Fibroblast of pulmonary artery (primary cell): ENCODE measurements around the gene NBR1.
"Not testable (repeated sequence)": the region's sequence is repeated elsewhere in the genome, so short reads cannot be mapped to it uniquely, and the experiment has no call there.

ENCODE experiments used
- DNase-seq: peaks from one replicate; pipeline ENCODE4 v3.0.0-alpha.2; 2010; ENCODE audit warnings: low read depth
- H3K4me3 ChIP-seq: replicated peaks from 2 replicates; pipeline ENCODE4 v1.5.1; 2011; ENCODE audit warnings: low read depth, mild to moderate bottlenecking, control low read depth, low read length, moderate library complexity
- TF ChIP-seq, protein P1 (sequence below): IDR thresholded peaks from 2 replicates; pipeline ENCODE4 v1.5.1; 2011; ENCODE audit warnings: mild to moderate bottlenecking, control low read depth, low read length, inconsistent platforms; ENCODE audit errors: missing control alignments

NBR1 gene

DNA sequence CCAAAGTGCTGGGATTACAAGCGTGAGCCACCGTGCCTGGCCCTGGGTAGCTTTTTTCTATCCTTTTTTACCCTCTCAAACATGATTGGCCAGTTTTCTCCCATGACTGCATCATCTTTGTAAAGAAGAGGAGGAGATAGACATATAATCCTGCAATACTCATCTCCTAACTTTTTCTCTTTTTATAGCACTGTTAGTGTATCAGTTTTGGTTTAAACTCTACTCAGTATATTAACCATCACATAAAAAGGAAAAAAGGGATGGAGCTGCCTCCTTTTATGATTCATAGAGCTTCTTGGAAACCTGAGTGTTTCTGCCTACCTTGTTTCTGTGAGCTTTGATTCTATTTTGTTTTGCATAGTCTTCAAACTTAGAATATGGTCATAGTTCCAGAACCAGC is 28.6 kb downstream of the NBR1 start:
- TF ChIP-seq, protein P1, sequence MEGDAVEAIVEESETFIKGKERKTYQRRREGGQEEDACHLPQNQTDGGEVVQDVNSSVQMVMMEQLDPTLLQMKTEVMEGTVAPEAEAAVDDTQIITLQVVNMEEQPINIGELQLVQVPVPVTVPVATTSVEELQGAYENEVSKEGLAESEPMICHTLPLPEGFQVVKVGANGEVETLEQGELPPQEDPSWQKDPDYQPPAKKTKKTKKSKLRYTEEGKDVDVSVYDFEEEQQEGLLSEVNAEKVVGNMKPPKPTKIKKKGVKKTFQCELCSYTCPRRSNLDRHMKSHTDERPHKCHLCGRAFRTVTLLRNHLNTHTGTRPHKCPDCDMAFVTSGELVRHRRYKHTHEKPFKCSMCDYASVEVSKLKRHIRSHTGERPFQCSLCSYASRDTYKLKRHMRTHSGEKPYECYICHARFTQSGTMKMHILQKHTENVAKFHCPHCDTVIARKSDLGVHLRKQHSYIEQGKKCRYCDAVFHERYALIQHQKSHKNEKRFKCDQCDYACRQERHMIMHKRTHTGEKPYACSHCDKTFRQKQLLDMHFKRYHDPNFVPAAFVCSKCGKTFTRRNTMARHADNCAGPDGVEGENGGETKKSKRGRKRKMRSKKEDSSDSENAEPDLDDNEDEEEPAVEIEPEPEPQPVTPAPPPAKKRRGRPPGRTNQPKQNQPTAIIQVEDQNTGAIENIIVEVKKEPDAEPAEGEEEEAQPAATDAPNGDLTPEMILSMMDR, result no peak
- H3K4me3 ChIP-seq, result no peak overlapping the region
- DNase-seq, result no peak

GRCh38 chr17:43200127-43200526 is 29.1 kb downstream of the NBR1 start:
- H3K4me3 ChIP-seq, result no peak overlapping the region
- TF ChIP-seq, protein P1, result no peak
- DNase-seq, result no peak

DNA sequence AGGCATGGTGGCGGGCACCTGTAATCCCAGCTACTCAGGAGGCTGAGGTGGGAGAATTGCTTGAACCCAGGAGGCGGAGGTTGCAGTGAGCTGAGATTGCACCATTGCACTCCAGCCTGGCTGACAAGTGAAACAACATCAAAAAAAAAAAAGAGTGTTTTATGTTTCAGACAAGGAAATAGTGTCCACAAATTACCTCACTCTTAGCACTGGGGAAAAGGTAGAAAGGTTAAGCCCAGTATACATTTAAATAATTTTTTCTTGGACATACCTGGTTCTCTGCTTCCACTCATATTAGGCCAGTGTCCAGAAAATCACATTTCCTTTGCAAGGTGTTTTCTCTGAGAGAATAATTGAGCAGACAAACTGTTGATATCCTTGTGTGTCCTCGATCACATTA is 32.0 kb downstream of the NBR1 start:
- not testable (repeated sequence) for DNase-seq, H3K4me3 ChIP-seq

- no peak overlapping the region for H3K4me3 ChIP-seq
- no peak for DNase-seq
- TF ChIP-seq, protein P1, result no peak
Measured at GRCh38 chr17:43210576-43210975, 39.6 kb downstream of the NBR1 start.

GRCh38 chr17:43211123-43211479 is 40.1 kb downstream of the NBR1 start:
- peak overlapping the region; percentile 68 for H3K4me3 ChIP-seq
- TF ChIP-seq, protein P1, result no peak
- DNase-seq, result no peak

DNA sequence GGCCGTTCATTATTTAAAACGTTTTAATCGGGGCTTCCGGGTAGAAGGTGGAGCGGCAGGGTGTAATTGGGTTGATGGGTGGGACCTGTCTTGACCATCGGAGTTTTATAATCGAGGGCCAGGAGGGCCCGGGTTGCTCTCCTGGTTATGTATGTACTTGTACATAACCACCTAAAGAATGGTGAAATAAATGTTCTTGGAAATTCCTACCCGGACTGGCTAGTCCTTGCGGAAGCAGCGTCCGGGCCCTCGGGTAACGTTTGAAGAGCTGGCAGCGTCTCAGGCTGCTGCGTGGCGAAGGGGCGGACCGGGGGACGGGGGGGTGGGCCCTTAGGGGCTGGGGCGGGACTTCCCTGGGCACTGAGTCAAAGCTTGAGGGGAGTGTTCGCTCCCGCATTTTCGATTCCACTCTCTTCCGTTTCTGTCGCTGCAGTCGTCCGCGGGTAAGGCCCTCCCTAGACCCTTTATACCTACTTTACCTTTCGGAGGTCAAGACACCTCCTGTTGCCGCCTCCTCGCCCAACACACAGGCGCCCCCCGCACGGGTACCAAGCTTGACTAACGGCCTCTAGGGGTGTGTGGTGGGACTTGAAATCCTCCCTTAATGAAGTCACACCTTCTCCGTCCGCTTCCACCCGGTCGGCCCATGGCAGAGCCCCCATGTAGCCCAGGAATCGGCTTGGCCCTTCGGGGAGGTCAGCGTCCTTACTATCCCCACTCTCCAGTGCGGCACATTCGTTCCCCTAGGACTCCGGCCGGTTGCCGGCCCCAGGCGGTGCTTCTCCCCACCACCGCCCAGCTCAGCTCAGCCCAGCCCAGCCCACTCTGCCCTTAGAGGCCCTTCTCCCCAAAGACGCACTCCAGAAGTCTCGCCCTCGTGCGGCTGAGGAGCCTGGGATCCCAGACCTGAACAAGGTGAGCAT is 40.7 kb downstream of the NBR1 start, which contains the start of gene TMEM106A:
TSS of gene TMEM106A (plus strand) at position 396 of the 923 bp plus-strand sequence. CDS start 1,167 bp downstream, outside the sequence.
- TF ChIP-seq, protein P1, result peak; percentile 40
- peak; percentile 89 for DNase-seq
- peak within 1 kb of the TSS; percentile 68 for H3K4me3 ChIP-seq

GRCh38 chr17:43212641-43213490 is 41.9 kb downstream of the NBR1 start:
- peak overlapping the region; percentile 68 for H3K4me3 ChIP-seq
- no peak for DNase-seq
- TF ChIP-seq, protein P1, result no peak
